ENCODE results near the gene CD300LF. TPM values are rescaled to one million over a fixed set of nuclear protein-coding genes. Genes with fewer than 3 reads are reported as not detected.

The CD300LF gene
- total and polyA plus RNA-seq, 2 donors (not counting 1 experiment from before 2014, with no cell fraction given), result 0.52 to 1.1 TPM

DNA sequence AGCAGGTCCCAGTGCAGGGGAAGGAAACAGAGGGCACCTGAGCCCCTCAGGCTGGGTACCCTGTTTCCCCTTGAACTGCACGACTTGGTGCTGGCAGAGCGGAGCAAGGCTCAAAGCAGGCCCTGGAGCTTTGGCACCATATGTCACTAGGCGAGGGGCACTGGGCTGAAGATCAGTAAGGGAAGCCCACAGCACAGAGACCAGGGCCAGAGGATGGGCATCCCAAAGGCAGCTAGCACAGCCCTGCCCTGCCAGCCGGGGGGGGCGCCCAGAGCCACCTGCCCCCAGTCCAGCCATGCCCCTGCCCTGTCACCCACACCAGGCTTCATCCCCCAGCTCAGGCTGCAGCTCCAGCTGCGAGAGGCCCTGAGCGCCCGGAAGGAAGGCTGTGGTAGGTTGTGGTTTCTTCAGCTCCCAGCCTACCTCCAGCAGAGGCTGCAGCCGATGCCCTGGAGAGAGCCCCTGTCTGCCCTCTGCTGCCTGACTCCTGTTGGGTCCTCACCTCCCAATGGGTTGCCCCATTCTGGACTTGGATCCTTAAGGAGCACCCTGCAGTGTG is 46.6 kb upstream of the CD300LF start:
- H2AFZ ChIP-seq (ENCODE audit: insufficient read depth, low read depth, low read length, poor library complexity, severe bottlenecking), result no peak overlapping the region
- 8% methylated on average over 4 of the region's 9 CpGs for WGBS (ENCODE audit: insufficient coverage)
- no peaks in the 10 kb centered on the region for H3K9me3 ChIP-seq (ENCODE audit: control extremely low read depth in 1 of 3, control insufficient read depth in 2 of 3, insufficient read depth in 1 of 3, low read length in 2 of 3)
- H3K27ac Mint-ChIP-seq, result peak overlapping the region; percentile 29
- no peak overlapping the region for H3K9ac ChIP-seq (ENCODE audit: low read length)
- H3K4me1 Mint-ChIP-seq, result peaks cover 46% of the 10 kb centered on the region
- intact Hi-C loops (cut with micrococcal nuclease), result loop anchor here (1.0 kb wide), 1 partner anchor 15 kb away; no protein-coding TSS in a partner anchor
- ATAC-seq (ENCODE audit: low read depth), result peak; percentile 77
- peak; percentile 63 for DNase-seq
- peaks cover 97% of the 10 kb centered on the region for H4K20me1 ChIP-seq (ENCODE audit: control insufficient read depth, insufficient read depth, low read length, poor library complexity, severe bottlenecking)
- H3K79me2 ChIP-seq (ENCODE audit: control insufficient read depth, insufficient read depth, low read length), result peaks cover 76% of the 10 kb centered on the region
- H3K27me3 ChIP-seq (replicated peaks in 1 of 4; ENCODE audit: control extremely low read depth in 1 of 4, control insufficient read depth in 3 of 4, insufficient read depth in 4 of 4, low read length in 3 of 4), result no peaks in the 10 kb centered on the region
- peaks cover 40 to 52% of the 10 kb centered on the region in 2 donors for H3K4me1 ChIP-seq (ENCODE audit: control insufficient read depth in 2 of 2, insufficient read depth in 2 of 2, low read length in 2 of 2)
- peak overlapping the region; percentile 58 for H3K4me2 ChIP-seq (replicated peaks; ENCODE audit: low read depth, low read length, poor library complexity, severe bottlenecking)
- no peaks in the 10 kb centered on the region for H3K27me3 Mint-ChIP-seq
- H3K27ac ChIP-seq (ENCODE audit: low read length in 2 of 2), result no peak overlapping the region
- POLR2A ChIA-PET, result interaction anchor here (0.9 to 3.2 kb wide), 5 partner anchors 9 to 22 kb away, joined by 3 to 13 read pairs (median 5); partner anchors contain the start of genes NAT9 and RAB37
- H3K4me3 ChIP-seq (ENCODE audit: control extremely low read depth in 1 of 5, extremely low read depth in 1 of 5, insufficient read depth in 1 of 5, low read depth in 2 of 5, low read length in 4 of 5), result no peak overlapping the region
- CTCF ChIA-PET, result interaction anchor here (0.8 to 7.3 kb wide), 13 partner anchors 10 to 193 kb away, joined by 3 to 40 read pairs (median 8); partner anchors contain the start of genes NAT9 and RAB37
- H3K9me3 Mint-ChIP-seq (ENCODE audit: insufficient read depth), result no peaks in the 10 kb centered on the region
- TF ChIP-seq CTCF (IDR thresholded peaks at IDR 0.05) (no peak), EZH2 (IDR thresholded peaks at IDR 0.05; ENCODE audit: borderline replicate concordance, insufficient read depth, low read depth, low read length, poor library complexity, severe bottlenecking) (no peak)
- peaks cover 0 to 18% of the 10 kb centered on the region in 2 experiments for H3K36me3 ChIP-seq (replicated peaks in 1 of 2; ENCODE audit: control extremely low read depth in 1 of 2, control insufficient read depth in 1 of 2, extremely low read depth in 1 of 2, insufficient read depth in 2 of 2, low read length in 1 of 2)
- peak overlapping the region; percentile 56 for H3K4me3 Mint-ChIP-seq

DNA sequence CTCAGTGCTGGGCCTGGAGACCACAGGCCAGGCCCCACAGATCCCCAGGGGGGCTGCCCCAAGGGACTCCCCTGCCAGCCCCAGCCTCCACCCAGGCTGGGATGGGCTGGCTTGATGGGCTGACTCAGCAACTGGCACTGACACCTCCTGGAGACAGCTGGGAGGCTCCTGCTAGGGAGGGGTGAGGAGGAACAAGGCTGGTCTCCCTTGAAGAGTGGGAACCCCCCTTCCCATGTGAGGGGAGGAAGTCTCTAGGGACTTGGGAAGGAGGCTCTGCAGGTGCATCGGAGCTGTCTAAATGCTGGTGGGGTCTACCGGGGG is 46.1 kb upstream of the CD300LF start:
- ATAC-seq (ENCODE audit: low read depth), result peak; percentile 56
- Histone ChIP-seq H3K4me2 (replicated peaks; ENCODE audit: low read depth, low read length, poor library complexity, severe bottlenecking) (peak overlapping the region; percentile 58), H2AFZ (ENCODE audit: insufficient read depth, low read depth, low read length, poor library complexity, severe bottlenecking) (no peak overlapping the region), H3K9ac (ENCODE audit: low read length) (no peak overlapping the region), H4K20me1 (ENCODE audit: control insufficient read depth, insufficient read depth, low read length, poor library complexity, severe bottlenecking) (peaks cover 95% of the 10 kb centered on the region), H3K4me1 (ENCODE audit: control insufficient read depth in 2 of 2, insufficient read depth in 2 of 2, low read length in 2 of 2) (peaks cover 44 to 57% of the 10 kb centered on the region in 2 donors), H3K27me3 (replicated peaks in 1 of 4; ENCODE audit: control extremely low read depth in 1 of 4, control insufficient read depth in 3 of 4, insufficient read depth in 4 of 4, low read length in 3 of 4) (no peaks in the 10 kb centered on the region), H3K27ac (ENCODE audit: low read length in 2 of 2) (no peak overlapping the region), H3K36me3 (replicated peaks in 1 of 2; ENCODE audit: control extremely low read depth in 1 of 2, control insufficient read depth in 1 of 2, extremely low read depth in 1 of 2, insufficient read depth in 2 of 2, low read length in 1 of 2) (peaks cover 0 to 14% of the 10 kb centered on the region in 2 experiments), H3K79me2 (ENCODE audit: control insufficient read depth, insufficient read depth, low read length) (peaks cover 80% of the 10 kb centered on the region), H3K9me3 (ENCODE audit: control extremely low read depth in 1 of 3, control insufficient read depth in 2 of 3, insufficient read depth in 1 of 3, low read length in 2 of 3) (no peaks in the 10 kb centered on the region), H3K4me3 (ENCODE audit: control extremely low read depth in 1 of 5, extremely low read depth in 1 of 5, insufficient read depth in 1 of 5, low read depth in 2 of 5, low read length in 4 of 5) (no peak overlapping the region)
- peak overlapping the region; percentile 29 for H3K27ac Mint-ChIP-seq
- no peaks in the 10 kb centered on the region for H3K9me3 Mint-ChIP-seq (ENCODE audit: insufficient read depth)
- 0% methylated on average over 1 of the region's 2 CpGs for WGBS (ENCODE audit: insufficient coverage)
- intact Hi-C loops (cut with micrococcal nuclease), result loop anchor here (1.0 kb wide), 2 partner anchors 15 to 102 kb away; no protein-coding TSS in a partner anchor
- H3K27me3 Mint-ChIP-seq, result no peaks in the 10 kb centered on the region
- peak overlapping the region; percentile 56 for H3K4me3 Mint-ChIP-seq
- TF ChIP-seq CTCF (IDR thresholded peaks at IDR 0.05), result no peak
- TF ChIP-seq EZH2 (IDR thresholded peaks at IDR 0.05; ENCODE audit: borderline replicate concordance, insufficient read depth, low read depth, low read length, poor library complexity, severe bottlenecking), result no peak
- POLR2A ChIA-PET, result interaction anchor here (1.0 to 3.2 kb wide), 4 partner anchors 9 to 18 kb away, joined by 3 to 13 read pairs (median 6); partner anchors contain the start of gene NAT9
- peaks cover 49% of the 10 kb centered on the region for H3K4me1 Mint-ChIP-seq
- CTCF ChIA-PET, result interaction anchor here (0.9 to 7.3 kb wide), 11 partner anchors 9 to 106 kb away, joined by 3 to 40 read pairs (median 10); partner anchors contain the start of genes NAT9 and RAB37
- no peak for DNase-seq

All from B cell (primary cell).